Measurements from ENCODE around the gene MLPH.
"Not testable (repeated sequence)": the region's sequence is repeated elsewhere in the genome, so short reads cannot be mapped to it uniquely, and the experiment has no call there.

Gene MLPH

GRCh38 chr2:237466211-237466610 lies 20.8 kb upstream of the MLPH start:
- H3K4me3 ChIP-seq (replicated peaks; ENCODE audit: low read depth, low read length) = no peak overlapping the region
- DNase-seq (ENCODE audit: low read depth) = no peak
- TF ChIP-seq CTCF (IDR thresholded peaks at IDR 0.05; ENCODE audit: low read length, missing control alignments) = no peak

GRCh38 chr2:237467447-237468179 lies 19.4 kb upstream of the MLPH start:
- TF ChIP-seq CTCF (IDR thresholded peaks at IDR 0.05; ENCODE audit: low read length, missing control alignments) = no peak
- no peak for DNase-seq (ENCODE audit: low read depth)

GRCh38 chr2:237469410-237469809 lies 17.6 kb upstream of the MLPH start:
- H3K4me3 ChIP-seq (replicated peaks; ENCODE audit: low read depth, low read length); DNase-seq (ENCODE audit: low read depth): not testable (repeated sequence)

More at GRCh38 chr2:237467447-237468179, 19.4 kb upstream of the MLPH start:
- H3K4me3 ChIP-seq (replicated peaks; ENCODE audit: low read depth, low read length) = no peak overlapping the region

GRCh38 chr2:237469849-237470248 lies 17.2 kb upstream of the MLPH start:
- no peak for TF ChIP-seq CTCF (IDR thresholded peaks at IDR 0.05; ENCODE audit: low read length, missing control alignments)
- DNase-seq (ENCODE audit: low read depth) = no peak

GRCh38 chr2:237470914-237471313 lies 16.1 kb upstream of the MLPH start:
- TF ChIP-seq CTCF (IDR thresholded peaks at IDR 0.05; ENCODE audit: low read length, missing control alignments) = no peak
- no peak for DNase-seq (ENCODE audit: low read depth)

More at GRCh38 chr2:237469849-237470248, 17.2 kb upstream of the MLPH start:
- H3K4me3 ChIP-seq (replicated peaks; ENCODE audit: low read depth, low read length) = no peak overlapping the region

GRCh38 chr2:237471438-237472186 lies 15.4 kb upstream of the MLPH start:
- TF ChIP-seq CTCF (IDR thresholded peaks at IDR 0.05; ENCODE audit: low read length, missing control alignments) = peak; percentile 60
- no peak for DNase-seq (ENCODE audit: low read depth)
- H3K4me3 ChIP-seq (replicated peaks; ENCODE audit: low read depth, low read length) = no peak overlapping the region

More at GRCh38 chr2:237470914-237471313, 16.1 kb upstream of the MLPH start:
- H3K4me3 ChIP-seq (replicated peaks; ENCODE audit: low read depth, low read length) = no peak overlapping the region

GRCh38 chr2:237472187-237472712 lies 14.8 kb upstream of the MLPH start:
- no peak for TF ChIP-seq CTCF (IDR thresholded peaks at IDR 0.05; ENCODE audit: low read length, missing control alignments)
- H3K4me3 ChIP-seq (replicated peaks; ENCODE audit: low read depth, low read length) = no peak overlapping the region
- DNase-seq (ENCODE audit: low read depth) = no peak

Data from fibroblast of pulmonary artery (primary cell).